Measurements from ENCODE around the gene OAF.

The OAF gene

GRCh38 chr11:120219938-120220746 is 9.3 kb downstream of the OAF start:
- no peak for DNase-seq (ENCODE audit: low read depth in 4 of 4, low spot score in 1 of 4)

GRCh38 chr11:120220747-120221037 is 9.9 kb downstream of the OAF start:
- DNase-seq (ENCODE audit: low read depth in 4 of 4, low spot score in 1 of 4), result no peak

GRCh38 chr11:120221115-120221752 is 10.4 kb downstream of the OAF start:
- DNase-seq (ENCODE audit: low read depth in 4 of 4, low spot score in 1 of 4), result no peak

GRCh38 chr11:120222916-120223315 is 12.1 kb downstream of the OAF start:
- DNase-seq (ENCODE audit: low read depth in 4 of 4, low spot score in 1 of 4), result no peak

- no peak for DNase-seq (ENCODE audit: low read depth in 4 of 4, low spot score in 1 of 4)
These were observed 13.0 kb downstream of the OAF start for GRCh38 chr11:120223793-120224192.

- no peak for DNase-seq (ENCODE audit: low read depth in 4 of 4, low spot score in 1 of 4)
These were observed 13.5 kb downstream of the OAF start for GRCh38 chr11:120224361-120224760.

GRCh38 chr11:120224972-120225909 is 14.4 kb downstream of the OAF start:
- DNase-seq (ENCODE audit: low read depth in 4 of 4, low spot score in 1 of 4), result no peak

- no peak for DNase-seq (ENCODE audit: low read depth in 4 of 4, low spot score in 1 of 4)
These were observed 15.4 kb downstream of the OAF start for GRCh38 chr11:120226242-120226641.

- DNase-seq (ENCODE audit: low read depth in 4 of 4, low spot score in 1 of 4), result no peak
These were observed 15.9 kb downstream of the OAF start for GRCh38 chr11:120226714-120227113.

- no peak for DNase-seq (ENCODE audit: low read depth in 4 of 4, low spot score in 1 of 4)
These were observed 16.5 kb downstream of the OAF start for GRCh38 chr11:120227228-120227852.

GRCh38 chr11:120228794-120229384 is 18.1 kb downstream of the OAF start:
- DNase-seq (ENCODE audit: low read depth in 4 of 4, low spot score in 1 of 4), result no peak

GRCh38 chr11:120229451-120230424 is 18.9 kb downstream of the OAF start:
- no peak for DNase-seq (ENCODE audit: low read depth in 4 of 4, low spot score in 1 of 4)

- no peak for DNase-seq (ENCODE audit: low read depth in 4 of 4, low spot score in 1 of 4)
These were observed 19.7 kb downstream of the OAF start for GRCh38 chr11:120230433-120231071.

- no peak for DNase-seq (ENCODE audit: low read depth in 4 of 4, low spot score in 1 of 4)
These were observed 21.1 kb downstream of the OAF start for GRCh38 chr11:120231963-120232362.

- DNase-seq (ENCODE audit: low read depth in 4 of 4, low spot score in 1 of 4), result no peak
These were observed 22.5 kb downstream of the OAF start for GRCh38 chr11:120233207-120233803.

- peak; percentile 30 to 57 (median 38) for DNase-seq (ENCODE audit: low read depth in 4 of 4, low spot score in 1 of 4)
These were observed 24.3 kb downstream of the OAF start for GRCh38 chr11:120235024-120235628.

GRCh38 chr11:120236169-120237107 is 25.6 kb downstream of the OAF start:
- no peak for DNase-seq (ENCODE audit: low read depth in 4 of 4, low spot score in 1 of 4)
